ENCODE measurements around the gene EMB. TPM values are rescaled to one million over a fixed set of nuclear protein-coding genes. Genes with fewer than 3 reads are reported as not detected.
"Not testable (repeated sequence)": the region's sequence is repeated elsewhere in the genome, so short reads cannot be mapped to it uniquely, and the experiment has no call there.

The EMB gene, protein sequence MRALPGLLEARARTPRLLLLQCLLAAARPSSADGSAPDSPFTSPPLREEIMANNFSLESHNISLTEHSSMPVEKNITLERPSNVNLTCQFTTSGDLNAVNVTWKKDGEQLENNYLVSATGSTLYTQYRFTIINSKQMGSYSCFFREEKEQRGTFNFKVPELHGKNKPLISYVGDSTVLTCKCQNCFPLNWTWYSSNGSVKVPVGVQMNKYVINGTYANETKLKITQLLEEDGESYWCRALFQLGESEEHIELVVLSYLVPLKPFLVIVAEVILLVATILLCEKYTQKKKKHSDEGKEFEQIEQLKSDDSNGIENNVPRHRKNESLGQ
- total RNA-seq, result 1 to 10 TPM; 2.8 to 4.3 (median 3.6) TPM
- polyA plus RNA-seq, result under 1 TPM; 0.42 to 0.57 (median 0.47) TPM
- long read RNA-seq, donor 1, result 0 reads
- long read RNA-seq, donor 2, full-length matches to known transcripts, result 3 of 4 reads
- long read RNA-seq, donor 2, partial matches to known transcripts, result 1 of 4 reads
- long read RNA-seq, donor 2, other reads (novel, unspliced or antisense), result 0 of 4 reads

DNA sequence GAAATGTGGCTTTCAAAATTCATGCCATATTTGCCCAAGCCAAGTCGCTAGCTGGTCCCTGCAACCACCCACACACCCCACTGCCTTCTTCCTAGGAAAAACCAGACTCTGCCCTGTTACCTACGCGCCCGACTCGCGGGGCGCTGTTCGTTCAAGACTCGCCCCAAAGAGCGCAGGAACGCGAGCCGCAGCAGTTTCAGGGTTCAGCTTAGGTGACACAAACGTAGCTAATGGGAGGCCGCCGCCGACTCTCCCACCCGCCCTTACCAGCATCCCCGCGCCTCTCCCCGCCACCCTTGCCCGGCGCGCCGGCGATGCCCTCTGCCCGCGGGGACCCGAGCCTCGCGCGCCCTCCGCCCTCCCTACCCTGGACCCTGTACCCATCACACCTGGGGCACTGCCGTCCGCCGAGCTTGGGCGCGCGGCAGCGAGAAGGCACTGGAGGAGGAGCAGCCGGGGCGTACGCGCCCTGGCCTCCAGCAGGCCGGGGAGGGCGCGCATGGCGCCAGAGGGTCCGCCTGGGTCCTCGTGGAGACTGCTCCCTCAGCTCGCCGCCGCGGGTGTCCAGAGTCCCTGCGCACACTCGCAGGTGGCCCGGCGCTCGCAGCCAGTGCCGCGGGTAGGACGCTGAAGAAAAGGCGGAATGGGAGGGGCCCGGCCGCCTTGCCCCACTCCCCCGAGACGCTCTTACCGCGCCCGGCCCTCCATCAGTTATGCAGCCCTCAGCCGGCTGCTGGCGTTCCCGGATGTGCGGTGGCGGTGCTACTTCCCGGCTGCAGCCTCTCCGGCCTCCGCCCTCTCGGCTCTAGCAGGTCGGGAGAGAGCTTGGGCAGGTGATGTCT, at the start of gene EMB:
EMB (minus strand) TSS at position 638 of the 842 bp plus-strand sequence; CDS start at position 501, 137 bp downstream.
- Histone ChIP-seq H3K36me3 (ENCODE audit: insufficient read depth in 1 of 2, low read depth in 1 of 2) (no peaks in the 10 kb centered on the region), H3K27me3 (ENCODE audit: insufficient read depth in 3 of 3, low read length in 2 of 3) (peaks cover 0 to 4% (median 2%) of the 10 kb centered on the region in 3 donors), H3K4me1 (no peaks in the 10 kb centered on the region), H3K4me3 (peak within 1 kb of the TSS; percentile 51), H3K9me3 (no peaks in the 10 kb centered on the region), H3K27ac (no peak within 1 kb of the TSS)
- TF ChIP-seq, protein P1, sequence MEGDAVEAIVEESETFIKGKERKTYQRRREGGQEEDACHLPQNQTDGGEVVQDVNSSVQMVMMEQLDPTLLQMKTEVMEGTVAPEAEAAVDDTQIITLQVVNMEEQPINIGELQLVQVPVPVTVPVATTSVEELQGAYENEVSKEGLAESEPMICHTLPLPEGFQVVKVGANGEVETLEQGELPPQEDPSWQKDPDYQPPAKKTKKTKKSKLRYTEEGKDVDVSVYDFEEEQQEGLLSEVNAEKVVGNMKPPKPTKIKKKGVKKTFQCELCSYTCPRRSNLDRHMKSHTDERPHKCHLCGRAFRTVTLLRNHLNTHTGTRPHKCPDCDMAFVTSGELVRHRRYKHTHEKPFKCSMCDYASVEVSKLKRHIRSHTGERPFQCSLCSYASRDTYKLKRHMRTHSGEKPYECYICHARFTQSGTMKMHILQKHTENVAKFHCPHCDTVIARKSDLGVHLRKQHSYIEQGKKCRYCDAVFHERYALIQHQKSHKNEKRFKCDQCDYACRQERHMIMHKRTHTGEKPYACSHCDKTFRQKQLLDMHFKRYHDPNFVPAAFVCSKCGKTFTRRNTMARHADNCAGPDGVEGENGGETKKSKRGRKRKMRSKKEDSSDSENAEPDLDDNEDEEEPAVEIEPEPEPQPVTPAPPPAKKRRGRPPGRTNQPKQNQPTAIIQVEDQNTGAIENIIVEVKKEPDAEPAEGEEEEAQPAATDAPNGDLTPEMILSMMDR (IDR thresholded peaks at IDR 0.05), result no peak
- DNase-seq, result peak; percentile 48 to 68
- ATAC-seq, result peak in 2 of 4 donors; percentile 22 to 42
- intact Hi-C loops (cut with DNase I), result no loop called here
- WGBS, 3 donors, result 0 to 1% (median 1%) methylated on average over 56 to 80 of the region's 80 CpGs

DNA sequence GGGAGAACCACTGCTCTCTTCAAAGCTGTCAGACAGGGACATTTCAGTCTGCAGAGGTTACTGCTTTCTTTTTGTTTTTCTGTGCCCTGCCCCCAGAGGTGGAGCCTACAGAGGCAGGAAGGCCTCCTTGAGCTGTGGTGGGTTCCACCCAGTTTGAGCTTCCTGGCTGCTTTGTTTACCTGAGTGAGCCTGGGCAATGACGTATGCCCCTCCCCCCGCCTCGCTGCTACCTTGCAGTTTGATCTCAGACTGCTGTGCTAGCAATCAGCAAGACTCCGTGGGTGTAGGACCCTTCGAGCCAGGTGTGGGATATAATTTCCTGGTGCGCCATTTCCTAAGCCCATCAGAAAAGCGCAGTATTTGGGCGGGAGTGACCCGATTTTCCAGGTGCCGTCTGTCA, 48.4 kb upstream of the EMB start:
- 89 to 96% (median 90%) methylated on average over 10 of the region's 10 CpGs for WGBS, 3 donors

DNA sequence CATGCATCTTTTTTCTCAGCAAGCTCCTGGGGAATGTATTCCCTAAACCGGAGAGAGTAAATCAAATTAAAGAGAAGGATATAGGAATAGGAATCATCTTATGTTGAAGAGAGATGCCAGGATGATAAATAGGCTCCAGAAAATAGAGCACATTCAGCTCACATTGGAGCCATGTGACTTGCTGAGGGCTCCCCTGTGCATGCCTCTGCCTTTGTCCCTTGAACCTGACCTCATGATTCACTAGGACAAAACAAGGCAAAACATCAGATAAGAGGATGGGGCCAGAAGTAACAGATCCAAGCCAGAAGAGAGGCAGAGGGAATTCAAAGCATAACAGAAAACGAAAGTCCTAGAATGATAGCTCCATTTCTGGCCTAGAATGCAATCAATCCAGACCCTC, 37.7 kb upstream of the EMB start:
- H3K4me3 ChIP-seq; H3K27me3 ChIP-seq (ENCODE audit: insufficient read depth in 3 of 3, low read length in 2 of 3); intact Hi-C loops (cut with DNase I); H3K4me1 ChIP-seq; H3K9me3 ChIP-seq; H3K36me3 ChIP-seq (ENCODE audit: insufficient read depth in 1 of 2, low read depth in 1 of 2); ATAC-seq; DNase-seq; H3K27ac ChIP-seq: not testable (repeated sequence)
- 51 to 76% (median 75%) methylated on average over 2 of the region's 2 CpGs for WGBS, 3 donors

More for the DNA sequence above, 48.4 kb upstream of the EMB start:
- peak in 1 of 2 donors; percentile 52 for DNase-seq
- H3K27ac ChIP-seq; H3K27me3 ChIP-seq (ENCODE audit: insufficient read depth in 3 of 3, low read length in 2 of 3); ATAC-seq; H3K36me3 ChIP-seq (ENCODE audit: insufficient read depth in 1 of 2, low read depth in 1 of 2); H3K4me1 ChIP-seq; intact Hi-C loops (cut with DNase I); H3K9me3 ChIP-seq; H3K4me3 ChIP-seq: not testable (repeated sequence)

DNA sequence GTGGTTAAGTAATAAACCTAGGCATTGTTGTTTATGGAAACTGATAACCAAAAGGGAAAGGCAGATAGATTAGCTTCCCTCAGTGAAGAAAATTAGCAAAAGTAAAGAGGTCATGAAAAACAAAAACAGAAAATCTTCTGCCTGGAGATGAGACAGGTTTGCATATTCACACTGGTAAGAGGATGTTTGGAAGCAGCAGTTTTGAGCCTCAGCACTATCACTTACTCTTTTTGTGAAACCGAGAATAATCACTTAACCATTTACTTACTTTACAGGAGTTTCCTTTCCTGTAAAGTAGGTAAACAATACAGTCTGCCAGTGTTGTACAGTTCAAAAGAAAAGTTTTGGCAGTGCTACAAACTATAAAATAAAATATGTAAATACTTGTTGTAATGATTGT, 35.5 kb upstream of the EMB start:
- Histone ChIP-seq H3K4me3 (no peak overlapping the region), H3K27ac (no peak overlapping the region), H3K27me3 (ENCODE audit: insufficient read depth in 3 of 3, low read length in 2 of 3) (no peaks in the 10 kb centered on the region), H3K4me1 (no peaks in the 10 kb centered on the region), H3K36me3 (ENCODE audit: insufficient read depth in 1 of 2, low read depth in 1 of 2) (no peaks in the 10 kb centered on the region), H3K9me3 (no peaks in the 10 kb centered on the region)
- DNase-seq (no peak), ATAC-seq (no peak)
- intact Hi-C loops (cut with DNase I), result no loop called here
- TF ChIP-seq, protein P1 (IDR thresholded peaks at IDR 0.05), result no peak
- WGBS, 3 donors, result 43 to 58% (median 45%) methylated on average over 1 of the region's 1 CpG

DNA sequence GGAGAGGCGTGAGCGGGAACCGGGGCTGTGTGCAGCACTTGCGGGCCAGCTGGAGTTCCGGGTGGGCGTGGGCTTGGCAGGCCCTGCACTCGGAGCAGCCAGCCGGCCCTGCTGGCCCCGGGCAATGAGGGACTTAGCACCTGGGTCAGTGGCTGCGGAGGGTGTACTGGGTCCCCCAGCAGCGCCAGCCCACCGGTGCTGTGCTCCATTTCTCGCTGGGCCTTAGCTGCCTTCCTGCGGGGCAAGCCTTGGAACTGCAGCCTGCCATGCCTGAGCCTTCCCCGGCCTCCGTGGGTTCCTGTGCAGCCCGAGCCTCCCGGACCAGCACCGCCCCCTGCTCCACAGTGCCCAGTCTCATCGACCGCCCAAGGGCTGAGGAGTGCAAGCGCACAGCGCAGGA, 23.9 kb upstream of the EMB start:
- H3K9me3 ChIP-seq; H3K36me3 ChIP-seq (ENCODE audit: insufficient read depth in 1 of 2, low read depth in 1 of 2); ATAC-seq; H3K27ac ChIP-seq; H3K4me1 ChIP-seq; H3K4me3 ChIP-seq; DNase-seq; intact Hi-C loops (cut with DNase I); H3K27me3 ChIP-seq (ENCODE audit: insufficient read depth in 3 of 3, low read length in 2 of 3): not testable (repeated sequence)
- WGBS, 3 donors, result 92 to 95% (median 94%) methylated on average over 20 to 23 of the region's 23 CpGs

DNA sequence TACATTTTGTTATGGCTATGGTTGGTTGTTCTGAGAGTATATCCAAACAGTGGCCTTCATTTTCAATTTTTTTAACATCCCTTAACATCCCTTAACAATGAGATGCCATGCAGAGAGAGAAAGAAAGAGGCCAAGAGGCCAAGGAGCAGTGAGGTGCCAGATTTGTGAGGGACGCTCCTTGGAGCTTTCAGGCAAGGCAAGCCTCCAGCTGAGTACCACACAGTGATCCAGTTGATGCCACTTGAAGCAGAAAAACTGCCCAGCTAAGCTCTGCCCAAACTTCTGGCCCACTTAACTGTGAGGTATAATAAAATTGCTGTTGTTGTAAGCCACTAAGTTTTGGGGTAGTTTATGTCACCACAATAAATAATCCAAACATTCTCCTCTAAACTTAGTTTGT, 22.6 kb upstream of the EMB start:
- H3K4me3 ChIP-seq, result no peak overlapping the region
- 46 to 83% (median 61%) methylated on average over 1 of the region's 1 CpG for whole genome bisulfite sequencing, 3 donors
- ATAC-seq, result no peak
- no peaks in the 10 kb centered on the region for H3K36me3 ChIP-seq (ENCODE audit: insufficient read depth in 1 of 2, low read depth in 1 of 2)
- no peaks in the 10 kb centered on the region for H3K9me3 ChIP-seq
- no peaks in the 10 kb centered on the region for H3K4me1 ChIP-seq
- TF ChIP-seq, protein P1 (IDR thresholded peaks at IDR 0.05), result no peak
- no peaks in the 10 kb centered on the region for H3K27me3 ChIP-seq (ENCODE audit: insufficient read depth in 3 of 3, low read length in 2 of 3)
- no peak overlapping the region for H3K27ac ChIP-seq
- DNase-seq, result no peak
- intact Hi-C loops (cut with DNase I), result no loop called here

Data from psoas muscle (tissue), 8 donors.